HepG2 (cell line): Measurements from ENCODE around the gene ATAD2B. TPM values are rescaled to one million over a fixed set of nuclear protein-coding genes. Genes with fewer than 3 reads are reported as not detected.

ENCODE experiments used
- ATAC-seq: fragments of 200-7000 bp; cut with Tn5 transposase; 3 replicates; pipeline ENCODE4 v1.9.1; 2020; ENCODE audit warnings: mild to moderate bottlenecking, moderate library complexity
- BruUV-seq: library from RNA; stranded (reverse); fragments of 400-500 nt; replicated peaks from 2 replicates; lab custom pipeline; 2021; lab: Mats Ljungman, UMichigan
- CTCF ChIA-PET: fragments of 300-600 bp; formaldehyde crosslinking; extraction: SDS; loops from one replicate; lab custom pipeline; 2021; ENCODE audit warnings: low total read pairs, inconsistent platforms, low intra/inter-chr PET ratio; lab: Yijun Ruan, JAX
- POLR2A ChIA-PET: fragments of 350-600 bp; sonication (Branson Sonifier 250); formaldehyde crosslinking; loops from one replicate; lab custom pipeline; 2020; ENCODE audit warnings: antibody characterized with exemption, inconsistent platforms; lab: Yijun Ruan, JAX
- DNase-seq: peaks from one replicate; pipeline ENCODE4 v3.0.0-alpha.2; 2015; ENCODE audit warnings: low spot score
- FAIRE-seq: peaks from 3 replicates; lab custom pipeline; 2011; peaks lifted over from hg19 to GRCh38; lab: Jason Lieb, UNC
- H2AFZ ChIP-seq: one replicate; pipeline ENCODE4 v1.6.1; 2011; ENCODE audit warnings: low read length, inconsistent platforms
- H3K27ac ChIP-seq: fragments of 300-600 bp; 3 replicates; pipeline ENCODE4 v1.8.0; 2011; ENCODE audit warnings: mixed run types, mild to moderate bottlenecking, mixed read lengths, low read length, inconsistent platforms; ENCODE audit not compliant: insufficient read depth; ENCODE audit errors: extremely low read length
- H3K27me3 ChIP-seq, 2 experiments: fragments of 200-600 bp in 1 of 2; 2 replicates in 1 of 2; 3 replicates in 1 of 2; pipeline versions ENCODE4 v1.6.0 to v1.8.0; 2011; ENCODE audit warnings: low read length in 2 of 2, mild to moderate bottlenecking in 2 of 2, moderate library complexity in 2 of 2, inconsistent platforms in 1 of 2; ENCODE audit not compliant: insufficient read depth in 2 of 2, control insufficient read depth in 1 of 2
- H3K36me3 ChIP-seq, 2 experiments: fragments of 200-600 bp in 1 of 2; replicated peaks in 1 of 2; 2 replicates in 1 of 2; 3 replicates in 1 of 2; pipeline versions ENCODE4 v1.5.1 to v1.8.0; 2011; ENCODE audit warnings: low read length in 2 of 2, inconsistent platforms in 1 of 2; ENCODE audit not compliant: insufficient read depth in 2 of 2, control insufficient read depth in 1 of 2
- H3K4me1 ChIP-seq: 2 replicates; pipeline ENCODE4 v1.5.1; 2012; ENCODE audit warnings: low read length, inconsistent platforms; ENCODE audit not compliant: insufficient read depth
- H3K4me2 ChIP-seq: 2 replicates; pipeline ENCODE4 v1.6.0; 2011; ENCODE audit warnings: low read depth, low read length, inconsistent platforms
- H3K4me3 ChIP-seq, 3 experiments: fragments of 200-600 bp in 1 of 3; sonication (generic), shearing (Covaris generic) in 1 of 3; replicated peaks in 1 of 3; 2 replicates each; pipeline ENCODE4 v1.5.1; 2011 to 2016; ENCODE audit warnings: low read length in 3 of 3, inconsistent platforms in 2 of 3, low read depth in 2 of 3, mild to moderate bottlenecking in 2 of 3, control low read depth in 1 of 3, mixed read lengths in 1 of 3; ENCODE audit not compliant: insufficient read depth in 1 of 3
- H3K79me2 ChIP-seq: one replicate; pipeline ENCODE4 v1.6.1; 2011; ENCODE audit warnings: low read length, inconsistent platforms; ENCODE audit not compliant: insufficient read depth
- H3K9ac ChIP-seq: 2 replicates; pipeline ENCODE4 v1.6.0; 2011; ENCODE audit warnings: mild to moderate bottlenecking, low read depth, low read length, inconsistent platforms; ENCODE audit not compliant: insufficient read depth
- H3K9me3 ChIP-seq: 2 replicates; pipeline ENCODE4 v1.5.1; 2012; ENCODE audit warnings: mild to moderate bottlenecking, low read length
- H4K20me1 ChIP-seq: 2 replicates; pipeline ENCODE4 v1.6.0; 2011; ENCODE audit warnings: inconsistent platforms, mild to moderate bottlenecking, low read length, moderate library complexity; ENCODE audit not compliant: insufficient read depth
- ARHGAP35 ChIP-seq: sonication (generic); formaldehyde crosslinking; IDR thresholded peaks from 2 replicates; pipeline ENCODE4 v1.9.0; 2022; ENCODE audit warnings: mild to moderate bottlenecking, inconsistent platforms, moderate library complexity, missing genetic modification reagents, borderline replicate concordance
- FOXM1 ChIP-seq: sonication (generic); formaldehyde crosslinking; IDR thresholded peaks from 2 replicates; pipeline ENCODE4 v1.5.0; 2020; ENCODE audit warnings: missing genetic modification reagents
- KAT7 ChIP-seq: IDR thresholded peaks from 2 replicates; pipeline ENCODE4 v1.6.1; 2018; ENCODE audit warnings: borderline replicate concordance, missing compliant biosample characterization
- MED8 ChIP-seq: sonication (generic); formaldehyde crosslinking; IDR thresholded peaks from 2 replicates; pipeline ENCODE4 v1.8.1; 2023; ENCODE audit warnings: mild to moderate bottlenecking, missing genetic modification reagents; ENCODE audit not compliant: insufficient replicate concordance
- RAD21 ChIP-seq: fragments of 450-650 bp; formaldehyde crosslinking; IDR thresholded peaks from 2 replicates; pipeline ENCODE4 v1.5.0; 2020; ENCODE audit warnings: mild to moderate bottlenecking
- TIGD3 ChIP-seq: sonication (generic); formaldehyde crosslinking; IDR thresholded peaks from 2 replicates; pipeline ENCODE4 v1.5.1; 2020; ENCODE audit warnings: mild to moderate bottlenecking, missing genetic modification reagents, borderline replicate concordance
- ZNF556 ChIP-seq: sonication (generic); formaldehyde crosslinking; IDR thresholded peaks from 2 replicates; pipeline ENCODE4 v1.4.0; 2020; ENCODE audit warnings: mild to moderate bottlenecking, missing genetic modification reagents, borderline replicate concordance
- ZNF839 ChIP-seq: sonication (generic); formaldehyde crosslinking; IDR thresholded peaks from 2 replicates; pipeline ENCODE4 v1.4.0; 2020; ENCODE audit warnings: missing genetic modification reagents, mild to moderate bottlenecking, borderline replicate concordance
- WGBS: methylation state at CpG from one replicate; pipeline ENCODE4 v1.1.6; 2017; ENCODE audit warnings: low lambda C conversion rate; 5-methylcytosine and 5-hydroxymethylcytosine counted together
- in situ Hi-C: cut with HindIII; loops from 2 replicates; pipeline ENCODE4 v1.10.0; 2017; ENCODE audit warnings: low pct_unique_long_range_greater_than_20kb; ENCODE audit not compliant: extremely low pct_ligation_motif_present
- intact Hi-C: fragments of 100-400 bp; cut with micrococcal nuclease; formaldehyde crosslinking; loops from one replicate; pipeline ENCODE4 v1.10.0; 2022; ENCODE audit not compliant: unreplicated experiment
- polyA plus RNA-seq, 8 experiments: library from polyadenylated mRNA; depleted of rRNA in 3 of 8; stranded (reverse) in 7 of 8; unstranded in 1 of 8; fragments of >200 nt; fragmentation: Illumina TruSeq in 4 of 8; extraction: Trizol in 4 of 8; gene quantifications; 2 replicates each; pipeline versions ENCODE4 v1.2.1 to v1.2.3, GENCODE V29; 2011 to 2016; ENCODE audit warnings: low read depth in 4 of 8, missing spikeins in 1 of 8, mixed read lengths in 1 of 8; ENCODE audit not compliant: insufficient read depth in 1 of 8
- total RNA-seq, 5 experiments: library from RNA; depleted of rRNA; stranded (reverse); fragments of >200 nt; fragmentation: Illumina TruSeq; extraction: Trizol; gene quantifications; 2 replicates each; pipeline ENCODE4 v1.2.3, GENCODE V29; 2016; ENCODE audit warnings: low read depth in 1 of 5
- TF ChIP-seq, protein P1 (sequence below): sonication (generic); formaldehyde crosslinking; IDR thresholded peaks from 2 replicates; pipeline ENCODE4 v1.4.0; 2020; ENCODE audit warnings: missing genetic modification reagents, borderline replicate concordance
- TF ChIP-seq, protein P2 (sequence below): sonication (generic); formaldehyde crosslinking; IDR thresholded peaks from 2 replicates; pipeline ENCODE4 v1.4.0; 2020; ENCODE audit warnings: missing genetic modification reagents

ATAD2B gene
- total and polyA plus RNA-seq, 2 of the 13 experiments (the other 11 are each of a cell fraction or from before 2014, with no cell fraction given): 5.3 to 22.2 TPM

GRCh38 chr2:23708771-23709170 lies 218.2 kb downstream of the ATAD2B start:
- Histone ChIP-seq H2AFZ (no peak overlapping the region), H3K4me2 (no peak overlapping the region), H3K4me1 (no peaks in the 10 kb centered on the region), H3K4me3 (no peak overlapping the region), H3K79me2 (no peaks in the 10 kb centered on the region), H3K27me3 (no peaks in the 10 kb centered on the region), H3K36me3 (no peaks in the 10 kb centered on the region), H3K9me3 (no peaks in the 10 kb centered on the region), H4K20me1 (no peaks in the 10 kb centered on the region), H3K9ac (no peak overlapping the region), H3K27ac (no peak overlapping the region)
- DNase-seq (no peak), FAIRE-seq (no peak), ATAC-seq (no peak)
- ChIA-PET CTCF (no interaction called here), POLR2A (no interaction called here)
- WGBS: 96% methylated on average over 6 of the region's 6 CpGs
- in situ Hi-C loops (no loop called here), intact Hi-C loops (no loop called here)
- no peak for TF ChIP-seq RAD21 (CRISPR knock-in tag)
- TF ChIP-seq MED8 (CRISPR knock-in tag): no peak
- no peak for TF ChIP-seq TIGD3 (CRISPR knock-in tag)
- no peak for TF ChIP-seq ZNF839 (CRISPR knock-in tag)
- TF ChIP-seq ARHGAP35 (CRISPR knock-in tag): no peak
- TF ChIP-seq, protein P1, sequence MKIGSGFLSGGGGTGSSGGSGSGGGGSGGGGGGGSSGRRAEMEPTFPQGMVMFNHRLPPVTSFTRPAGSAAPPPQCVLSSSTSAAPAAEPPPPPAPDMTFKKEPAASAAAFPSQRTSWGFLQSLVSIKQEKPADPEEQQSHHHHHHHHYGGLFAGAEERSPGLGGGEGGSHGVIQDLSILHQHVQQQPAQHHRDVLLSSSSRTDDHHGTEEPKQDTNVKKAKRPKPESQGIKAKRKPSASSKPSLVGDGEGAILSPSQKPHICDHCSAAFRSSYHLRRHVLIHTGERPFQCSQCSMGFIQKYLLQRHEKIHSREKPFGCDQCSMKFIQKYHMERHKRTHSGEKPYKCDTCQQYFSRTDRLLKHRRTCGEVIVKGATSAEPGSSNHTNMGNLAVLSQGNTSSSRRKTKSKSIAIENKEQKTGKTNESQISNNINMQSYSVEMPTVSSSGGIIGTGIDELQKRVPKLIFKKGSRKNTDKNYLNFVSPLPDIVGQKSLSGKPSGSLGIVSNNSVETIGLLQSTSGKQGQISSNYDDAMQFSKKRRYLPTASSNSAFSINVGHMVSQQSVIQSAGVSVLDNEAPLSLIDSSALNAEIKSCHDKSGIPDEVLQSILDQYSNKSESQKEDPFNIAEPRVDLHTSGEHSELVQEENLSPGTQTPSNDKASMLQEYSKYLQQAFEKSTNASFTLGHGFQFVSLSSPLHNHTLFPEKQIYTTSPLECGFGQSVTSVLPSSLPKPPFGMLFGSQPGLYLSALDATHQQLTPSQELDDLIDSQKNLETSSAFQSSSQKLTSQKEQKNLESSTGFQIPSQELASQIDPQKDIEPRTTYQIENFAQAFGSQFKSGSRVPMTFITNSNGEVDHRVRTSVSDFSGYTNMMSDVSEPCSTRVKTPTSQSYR (CRISPR knock-in tag): no peak
- TF ChIP-seq, protein P2, sequence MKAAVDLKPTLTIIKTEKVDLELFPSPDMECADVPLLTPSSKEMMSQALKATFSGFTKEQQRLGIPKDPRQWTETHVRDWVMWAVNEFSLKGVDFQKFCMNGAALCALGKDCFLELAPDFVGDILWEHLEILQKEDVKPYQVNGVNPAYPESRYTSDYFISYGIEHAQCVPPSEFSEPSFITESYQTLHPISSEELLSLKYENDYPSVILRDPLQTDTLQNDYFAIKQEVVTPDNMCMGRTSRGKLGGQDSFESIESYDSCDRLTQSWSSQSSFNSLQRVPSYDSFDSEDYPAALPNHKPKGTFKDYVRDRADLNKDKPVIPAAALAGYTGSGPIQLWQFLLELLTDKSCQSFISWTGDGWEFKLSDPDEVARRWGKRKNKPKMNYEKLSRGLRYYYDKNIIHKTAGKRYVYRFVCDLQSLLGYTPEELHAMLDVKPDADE (CRISPR knock-in tag): no peak
- TF ChIP-seq KAT7 (CRISPR knock-in tag): no peak
- TF ChIP-seq FOXM1: no peak
- TF ChIP-seq ZNF556 (CRISPR knock-in tag): no peak
- no TSS peak for BruUV-seq
